PC-3 (cell line): Measurements from ENCODE around the gene PDGFD. TPM values are rescaled to one million over a fixed set of nuclear protein-coding genes. Genes with fewer than 3 reads are reported as not detected.
A peak's percentile ranks its signal among the peaks of the same experiment; 100 is the strongest.

Experiments used
- ATAC-seq: fragments of 200-7000 bp; cut with Tn5 transposase; 2 replicates; pipeline ENCODE4 v1.9.1; 2020; ENCODE audit warnings: mild to moderate bottlenecking, moderate library complexity
- BruUV-seq: library from RNA; stranded (reverse); fragments of 400-500 nt; replicated peaks from 2 replicates; lab custom pipeline; 2021; lab: Mats Ljungman, UMichigan
- CTCF ChIA-PET: fragments of 300-600 bp; sonication (Branson Sonifier 250); formaldehyde crosslinking; loops from one replicate; lab custom pipeline; 2022; ENCODE audit warnings: antibody characterized with exemption; lab: Charles Lee
- POLR2A ChIA-PET: fragments of 300-600 bp; sonication (Branson Sonifier 250); formaldehyde crosslinking; loops from one replicate; lab custom pipeline; 2022; ENCODE audit warnings: antibody characterized with exemption; ENCODE audit not compliant: unreplicated experiment; lab: Charles Lee
- DNase-seq: peaks from one replicate; pipeline ENCODE4 v3.0.0-alpha.2; 2015
- H2AFZ ChIP-seq: fragments of 300-600 bp; sonication (generic); 2 replicates; pipeline ENCODE4 v1.6.0; 2016; ENCODE audit warnings: antibody characterized with exemption, low read length
- H3F3A ChIP-seq: fragments of 300-600 bp; sonication (generic); one replicate; pipeline ENCODE4 v1.6.0; 2017; ENCODE audit warnings: antibody characterized with exemption, low read length, control low read depth, mild to moderate bottlenecking; ENCODE audit not compliant: unreplicated experiment
- H3K27ac ChIP-seq: fragments of 300-600 bp; sonication (generic); 2 replicates; pipeline ENCODE4 v1.5.1; 2016; ENCODE audit warnings: mild to moderate bottlenecking, low read length
- H3K27me3 ChIP-seq: fragments of 300-600 bp; sonication (generic); 2 replicates; pipeline ENCODE4 v1.6.1; 2016; ENCODE audit warnings: low read length, mixed read lengths
- H3K36me3 ChIP-seq: fragments of 300-600 bp; sonication (generic); 2 replicates; pipeline ENCODE4 v1.6.1; 2016; ENCODE audit warnings: low read depth, mixed run types, low read length, mixed read lengths
- H3K4me1 ChIP-seq: fragments of 300-600 bp; sonication (generic); 2 replicates; pipeline ENCODE4 v1.5.1; 2016; ENCODE audit warnings: low read length; ENCODE audit not compliant: insufficient read depth
- H3K4me2 ChIP-seq: fragments of 300-600 bp; sonication (generic); 2 replicates; pipeline ENCODE4 v1.6.0; 2016; ENCODE audit warnings: low read length
- H3K4me3 ChIP-seq: fragments of 300-600 bp; sonication (generic); 2 replicates; pipeline ENCODE4 v1.5.1; 2016; ENCODE audit warnings: mild to moderate bottlenecking, low read length, mixed read lengths
- H3K79me2 ChIP-seq: fragments of 300-600 bp; sonication (generic); 2 replicates; pipeline ENCODE4 v1.6.1; 2017; ENCODE audit warnings: low read length, mixed read lengths
- H3K9ac ChIP-seq: fragments of 300-600 bp; sonication (generic); 2 replicates; pipeline ENCODE4 v1.6.0; 2016; ENCODE audit warnings: mild to moderate bottlenecking, low read length
- H3K9me2 ChIP-seq: fragments of 300-600 bp; sonication (generic); replicated peaks from 2 replicates; pipeline ENCODE4 v1.6.1; 2016; ENCODE audit warnings: mixed run types, low read length, mixed read lengths
- H3K9me3 ChIP-seq: fragments of 300-600 bp; sonication (generic); 2 replicates; pipeline ENCODE4 v1.6.1; 2016; ENCODE audit warnings: low read length, mixed read lengths
- H4K20me1 ChIP-seq: fragments of 300-600 bp; sonication (generic); 2 replicates; pipeline ENCODE4 v1.6.1; 2016; ENCODE audit warnings: low read length, mixed read lengths
- EZH2 ChIP-seq: fragments of 300-600 bp; sonication (generic); IDR thresholded peaks from one replicate; pipeline ENCODE4 v1.6.1; 2017; ENCODE audit warnings: antibody characterized with exemption, mild to moderate bottlenecking, low read length; ENCODE audit not compliant: unreplicated experiment
- EZH2phosphoT487 ChIP-seq: fragments of 300-600 bp; sonication (generic); IDR thresholded peaks from 2 replicates; pipeline ENCODE4 v1.6.1; 2018; ENCODE audit warnings: mild to moderate bottlenecking, antibody characterized with exemption, low read length, borderline replicate concordance
- intact Hi-C: fragments of 100-400 bp; cut with micrococcal nuclease; formaldehyde crosslinking; loops from 2 replicates; pipeline ENCODE4 v1.9.0; 2023
- total RNA-seq: library from RNA; depleted of rRNA; stranded (reverse); fragments of >200 nt; gene quantifications from 2 replicates; pipeline ENCODE4 v1.2.3, GENCODE V29; 2014
- TF ChIP-seq, protein P1 (sequence below): fragments of 300-600 bp; sonication (generic); conservative IDR thresholded peaks from 2 replicates; pipeline ENCODE4 v1.5.1; 2017; ENCODE audit warnings: antibody characterized with exemption, low read depth, mild to moderate bottlenecking, low read length

Gene PDGFD
- total RNA-seq, 1 experiment from 2014 or later = 5.0 TPM

DNA sequence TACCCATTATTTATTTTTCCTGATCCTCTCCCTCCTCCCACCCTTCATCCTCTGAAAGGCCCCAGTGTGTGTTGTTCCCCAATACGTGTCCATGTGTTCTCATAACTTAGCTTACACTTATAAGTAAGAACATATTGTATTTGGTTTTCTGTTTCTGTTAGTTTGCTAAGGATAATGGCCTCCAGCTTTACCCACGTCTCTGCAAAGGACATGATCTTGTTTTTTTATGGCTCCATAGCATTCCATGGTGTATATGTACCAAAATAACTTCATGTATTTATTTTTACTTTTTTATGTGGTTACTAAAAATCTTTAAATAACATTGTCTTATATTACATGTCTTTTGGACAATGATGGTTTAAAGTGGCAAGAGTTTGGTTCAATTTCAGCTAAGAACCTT lies 15.2 kb downstream of the PDGFD start:
- H3K4me2 ChIP-seq = no peak overlapping the region
- H3K9me3 ChIP-seq = no peaks in the 10 kb centered on the region
- no peak overlapping the region for H3K9ac ChIP-seq
- no peaks in the 10 kb centered on the region for H3K36me3 ChIP-seq
- no peak for TF ChIP-seq EZH2
- no peak for TF ChIP-seq EZH2phosphoT487
- TF ChIP-seq, protein P1, sequence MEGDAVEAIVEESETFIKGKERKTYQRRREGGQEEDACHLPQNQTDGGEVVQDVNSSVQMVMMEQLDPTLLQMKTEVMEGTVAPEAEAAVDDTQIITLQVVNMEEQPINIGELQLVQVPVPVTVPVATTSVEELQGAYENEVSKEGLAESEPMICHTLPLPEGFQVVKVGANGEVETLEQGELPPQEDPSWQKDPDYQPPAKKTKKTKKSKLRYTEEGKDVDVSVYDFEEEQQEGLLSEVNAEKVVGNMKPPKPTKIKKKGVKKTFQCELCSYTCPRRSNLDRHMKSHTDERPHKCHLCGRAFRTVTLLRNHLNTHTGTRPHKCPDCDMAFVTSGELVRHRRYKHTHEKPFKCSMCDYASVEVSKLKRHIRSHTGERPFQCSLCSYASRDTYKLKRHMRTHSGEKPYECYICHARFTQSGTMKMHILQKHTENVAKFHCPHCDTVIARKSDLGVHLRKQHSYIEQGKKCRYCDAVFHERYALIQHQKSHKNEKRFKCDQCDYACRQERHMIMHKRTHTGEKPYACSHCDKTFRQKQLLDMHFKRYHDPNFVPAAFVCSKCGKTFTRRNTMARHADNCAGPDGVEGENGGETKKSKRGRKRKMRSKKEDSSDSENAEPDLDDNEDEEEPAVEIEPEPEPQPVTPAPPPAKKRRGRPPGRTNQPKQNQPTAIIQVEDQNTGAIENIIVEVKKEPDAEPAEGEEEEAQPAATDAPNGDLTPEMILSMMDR = no peak
- H3K4me3 ChIP-seq = no peak overlapping the region
- H3K27ac ChIP-seq = no peak overlapping the region
- H3K27me3 ChIP-seq = no peaks in the 10 kb centered on the region
- no peaks in the 10 kb centered on the region for H3K9me2 ChIP-seq
- no peak overlapping the region for H2AFZ ChIP-seq
- ChIA-PET CTCF (no interaction called here), POLR2A (no interaction called here)
- no peaks in the 10 kb centered on the region for H4K20me1 ChIP-seq
- no peaks in the 10 kb centered on the region for H3F3A ChIP-seq
- intact Hi-C loops = no loop called here
- H3K79me2 ChIP-seq = no peaks in the 10 kb centered on the region
- DNase-seq (no peak), ATAC-seq (no peak)
- no TSS peak for BruUV-seq
- peaks cover 4% of the 10 kb centered on the region; the same call in 1 of the 2 replicates for H3K4me1 ChIP-seq

DNA sequence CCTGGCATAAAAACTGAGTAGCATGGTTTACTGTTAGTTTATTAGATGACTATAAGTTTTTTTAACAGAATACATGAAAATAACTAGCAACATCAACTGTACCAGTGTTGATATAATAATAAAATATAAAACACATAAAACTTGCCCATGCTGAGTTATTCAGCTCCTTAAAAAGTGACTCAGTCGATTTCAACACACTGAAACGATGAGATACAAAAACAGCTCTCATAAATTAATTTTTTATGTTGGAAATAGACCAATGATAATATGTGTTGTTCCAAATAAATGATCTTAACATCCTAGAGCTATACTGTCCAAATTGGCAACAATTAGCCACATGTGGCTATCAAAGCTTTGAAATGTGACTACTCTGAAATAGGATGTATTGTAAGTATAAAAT lies 15.9 kb downstream of the PDGFD start:
- H2AFZ ChIP-seq = no peak overlapping the region
- H3K36me3 ChIP-seq = no peaks in the 10 kb centered on the region
- H3F3A ChIP-seq = no peaks in the 10 kb centered on the region
- H3K4me1 ChIP-seq = peaks cover 4% of the 10 kb centered on the region; the same call in 1 of the 2 replicates
- H3K27me3 ChIP-seq = no peaks in the 10 kb centered on the region
- H3K27ac ChIP-seq = no peak overlapping the region
- DNase-seq (peak; percentile 45), ATAC-seq (peak; percentile 83)
- no TSS peak for BruUV-seq
- CTCF ChIA-PET = no interaction called here
- H3K4me3 ChIP-seq = no peak overlapping the region
- H3K9me2 ChIP-seq = no peaks in the 10 kb centered on the region
- H3K9me3 ChIP-seq = no peaks in the 10 kb centered on the region
- H3K4me2 ChIP-seq = no peak overlapping the region
- TF ChIP-seq, protein P1 = no peak
- TF ChIP-seq EZH2phosphoT487 (no peak), EZH2 (no peak)
- POLR2A ChIA-PET = no interaction called here
- no peaks in the 10 kb centered on the region for H3K79me2 ChIP-seq
- H4K20me1 ChIP-seq = no peaks in the 10 kb centered on the region
- intact Hi-C loops = no loop called here
- no peak overlapping the region for H3K9ac ChIP-seq

DNA sequence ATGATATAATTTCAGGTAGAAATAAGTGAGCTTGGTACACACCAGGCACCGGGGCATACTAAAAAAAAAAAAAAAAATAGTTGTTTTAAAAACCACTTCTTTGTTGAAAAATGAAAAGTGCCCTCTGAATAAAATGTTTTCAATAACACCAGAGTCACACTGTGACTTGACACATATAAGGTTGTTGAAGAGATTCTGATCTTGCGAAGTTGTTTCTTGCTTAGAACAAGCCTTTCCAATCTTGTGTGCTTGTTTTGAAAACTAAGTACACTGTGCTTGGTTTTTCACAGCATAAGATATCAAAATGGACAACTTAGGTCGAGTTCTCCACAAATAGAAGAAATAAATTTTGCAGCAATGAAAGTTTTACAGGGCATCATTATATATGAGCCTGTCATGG lies 17.0 kb downstream of the PDGFD start:
- Histone ChIP-seq H3K79me2 (no peaks in the 10 kb centered on the region), H3K27ac (no peak overlapping the region), H3K9me2 (no peaks in the 10 kb centered on the region), H2AFZ (no peak overlapping the region), H4K20me1 (no peaks in the 10 kb centered on the region), H3K4me1 (peaks cover 4% of the 10 kb centered on the region; the same call in 1 of the 2 replicates), H3K9ac (no peak overlapping the region), H3K4me3 (no peak overlapping the region), H3K36me3 (no peaks in the 10 kb centered on the region), H3K9me3 (no peaks in the 10 kb centered on the region), H3F3A (no peaks in the 10 kb centered on the region), H3K27me3 (no peaks in the 10 kb centered on the region), H3K4me2 (no peak overlapping the region)
- TF ChIP-seq EZH2 = no peak
- TF ChIP-seq, protein P1 = no peak
- TF ChIP-seq EZH2phosphoT487 = no peak
- DNase-seq (no peak), ATAC-seq (no peak)
- intact Hi-C loops = no loop called here
- CTCF ChIA-PET = no interaction called here
- POLR2A ChIA-PET = interaction anchor here (0.6 kb wide), 1 partner anchor 123 kb away, joined by 3 read pairs; no protein-coding TSS in a partner anchor
- no TSS peak for BruUV-seq
